Mesenchymal stem cell (in vitro differentiated cells and primary cell): ENCODE data around the gene EDEM1.
"Not testable (repeated sequence)": the region's sequence is repeated elsewhere in the genome, so short reads cannot be mapped to it uniquely, and the experiment has no call there.

Experiments
- DNase-seq: peaks from one replicate; pipeline ENCODE4 v3.0.0-alpha.2; 2013
- H2AFZ ChIP-seq: one replicate; pipeline ENCODE4 v1.6.1; 2013; ENCODE audit warnings: low read depth, mild to moderate bottlenecking, control low read depth, inconsistent platforms, low read length, moderate library complexity
- H2AK5ac ChIP-seq: 2 replicates; pipeline ENCODE4 v1.6.1; 2013; ENCODE audit warnings: low read length, moderate library complexity, mild to moderate bottlenecking, inconsistent platforms; ENCODE audit not compliant: severe bottlenecking
- H2BK120ac ChIP-seq: one replicate; pipeline ENCODE4 v1.6.1; 2013; ENCODE audit warnings: low read depth, mild to moderate bottlenecking, inconsistent platforms, low read length, moderate library complexity
- H2BK12ac ChIP-seq, 2 experiments: one replicate each; pipeline ENCODE4 v1.6.1; 2013; ENCODE audit warnings: inconsistent platforms in 2 of 2, low read length in 2 of 2, mild to moderate bottlenecking in 2 of 2, moderate library complexity in 2 of 2, control low read depth in 1 of 2
- H2BK15ac ChIP-seq: one replicate; pipeline ENCODE4 v1.6.1; 2013; ENCODE audit warnings: mild to moderate bottlenecking, low read depth, inconsistent platforms; ENCODE audit not compliant: poor library complexity, severe bottlenecking
- H2BK5ac ChIP-seq: 2 replicates; pipeline ENCODE4 v1.6.1; 2013; ENCODE audit warnings: low read depth, mild to moderate bottlenecking, low read length, control low read depth, inconsistent platforms; ENCODE audit not compliant: poor library complexity, severe bottlenecking
- H3K14ac ChIP-seq, 2 experiments: one replicate each; pipeline ENCODE4 v1.6.1; 2013; ENCODE audit warnings: inconsistent platforms in 2 of 2, low read length in 2 of 2, control low read depth in 1 of 2, mild to moderate bottlenecking in 1 of 2, moderate library complexity in 1 of 2
- H3K18ac ChIP-seq, 2 experiments: one replicate each; pipeline ENCODE4 v1.6.1; 2013; ENCODE audit warnings: inconsistent platforms in 2 of 2, low read length in 2 of 2, control low read depth in 1 of 2, low read depth in 1 of 2, mild to moderate bottlenecking in 1 of 2
- H3K23ac ChIP-seq, 2 experiments: one replicate each; pipeline ENCODE4 v1.6.1; 2013; ENCODE audit warnings: inconsistent platforms in 2 of 2, low read length in 2 of 2, mild to moderate bottlenecking in 2 of 2, moderate library complexity in 2 of 2, control low read depth in 1 of 2
- H3K27ac ChIP-seq: 2 replicates; pipeline ENCODE4 v1.5.1; 2013; ENCODE audit warnings: mild to moderate bottlenecking, moderate library complexity, low read length, control low read depth, inconsistent platforms; ENCODE audit not compliant: poor library complexity, severe bottlenecking
- H3K27me3 ChIP-seq, 2 experiments: 2 replicates each; pipeline versions ENCODE4 v1.6.1 to v1.7.0; 2013; ENCODE audit warnings: low read length in 2 of 2, mild to moderate bottlenecking in 2 of 2, moderate library complexity in 2 of 2, control low read depth in 1 of 2, inconsistent platforms in 1 of 2; ENCODE audit not compliant: control insufficient read depth in 1 of 2, insufficient read depth in 1 of 2
- H3K36me3 ChIP-seq, 2 experiments: 2 replicates each; pipeline versions ENCODE4 v1.6.1 to v1.7.0; 2013; ENCODE audit warnings: low read length in 2 of 2, control low read depth in 1 of 2, inconsistent platforms in 1 of 2, low read depth in 1 of 2, mild to moderate bottlenecking in 1 of 2; ENCODE audit not compliant: insufficient read depth in 2 of 2, control insufficient read depth in 1 of 2
- H3K4ac ChIP-seq, 2 experiments: one replicate each; pipeline ENCODE4 v1.6.1; 2013; ENCODE audit warnings: inconsistent platforms in 2 of 2, low read length in 2 of 2, mild to moderate bottlenecking in 2 of 2, moderate library complexity in 2 of 2, control low read depth in 1 of 2, low read depth in 1 of 2
- H3K4me1 ChIP-seq: 2 replicates; pipeline ENCODE4 v1.6.1; 2013; ENCODE audit warnings: low read depth, low read length, control low read depth; ENCODE audit not compliant: control insufficient read depth, insufficient read depth
- H3K4me2 ChIP-seq: 2 replicates; pipeline ENCODE4 v1.6.1; 2013; ENCODE audit warnings: low read length, mild to moderate bottlenecking, inconsistent platforms; ENCODE audit not compliant: poor library complexity, severe bottlenecking
- H3K4me3 ChIP-seq, 2 experiments: 2 replicates each; pipeline versions ENCODE4 v1.5.1 to v1.7.0; 2013; ENCODE audit warnings: low read length in 2 of 2, mild to moderate bottlenecking in 2 of 2, control low read depth in 1 of 2, low read depth in 1 of 2; ENCODE audit not compliant: insufficient read depth in 1 of 2
- H3K79me1 ChIP-seq: replicated peaks from 2 replicates; pipeline ENCODE4 v1.6.1; 2013; ENCODE audit warnings: mild to moderate bottlenecking, control low read depth, low read length, inconsistent platforms; ENCODE audit not compliant: poor library complexity, severe bottlenecking
- H3K9ac ChIP-seq: 2 replicates; pipeline ENCODE4 v1.7.0; 2013; ENCODE audit warnings: mild to moderate bottlenecking, low read length, moderate library complexity
- H3K9me3 ChIP-seq: 2 replicates; pipeline ENCODE4 v1.7.0; 2013; ENCODE audit warnings: mild to moderate bottlenecking, low read length; ENCODE audit not compliant: control insufficient read depth
- H4K8ac ChIP-seq: one replicate; pipeline ENCODE4 v1.6.1; 2013; ENCODE audit warnings: inconsistent platforms, mild to moderate bottlenecking, low read length, moderate library complexity
- H4K91ac ChIP-seq: one replicate; pipeline ENCODE4 v1.6.1; 2013; ENCODE audit warnings: mild to moderate bottlenecking, low read length, inconsistent platforms
- WGBS: methylation state at CpG from one replicate; pipeline ENCODE4 v1.1.7; 2013; ENCODE audit warnings: mixed read lengths; 5-methylcytosine and 5-hydroxymethylcytosine counted together

EDEM1 gene

GRCh38 chr3:5239602-5240001, 52.1 kb downstream of the EDEM1 start:
- H3K9me3 ChIP-seq: no peaks in the 10 kb centered on the region
- H3K36me3 ChIP-seq: no peaks in the 10 kb centered on the region
- no peaks in the 10 kb centered on the region for H3K79me1 ChIP-seq
- H3K27ac ChIP-seq: no peak overlapping the region
- no peaks in the 10 kb centered on the region for H3K4me1 ChIP-seq
- H2BK12ac ChIP-seq: no peak overlapping the region
- no peak for DNase-seq
- no peak overlapping the region for H3K9ac ChIP-seq
- H3K18ac ChIP-seq: no peak overlapping the region
- 76% methylated on average over 3 of the region's 4 CpGs for WGBS
- H2AK5ac ChIP-seq: no peak overlapping the region
- H2BK120ac ChIP-seq: no peak overlapping the region
- H3K27me3 ChIP-seq: no peaks in the 10 kb centered on the region
- H2BK15ac ChIP-seq: no peak overlapping the region
- no peak overlapping the region for H3K23ac ChIP-seq
- H4K91ac ChIP-seq: no peak overlapping the region
- no peak overlapping the region for H3K14ac ChIP-seq
- no peak overlapping the region for H2AFZ ChIP-seq
- no peak overlapping the region for H3K4ac ChIP-seq
- H3K4me3 ChIP-seq: no peak overlapping the region
- H3K4me2 ChIP-seq: no peak overlapping the region
- H2BK5ac ChIP-seq: no peak overlapping the region
- H4K8ac ChIP-seq: no peak overlapping the region

- Histone ChIP-seq H2BK120ac (no peak overlapping the region), H3K4me2 (no peak overlapping the region), H2AK5ac (no peak overlapping the region), H3K4me3 (no peak overlapping the region), H3K36me3 (no peaks in the 10 kb centered on the region), H2BK5ac (no peak overlapping the region), H2BK15ac (no peak overlapping the region), H3K27me3 (no peaks in the 10 kb centered on the region), H3K23ac (no peak overlapping the region), H3K4me1 (no peaks in the 10 kb centered on the region), H3K9me3 (no peaks in the 10 kb centered on the region), H3K4ac (no peak overlapping the region), H2BK12ac (no peak overlapping the region), H4K91ac (no peak overlapping the region), H2AFZ (no peak overlapping the region), H3K14ac (no peak overlapping the region), H3K18ac (no peak overlapping the region), H4K8ac (no peak overlapping the region), H3K79me1 (no peaks in the 10 kb centered on the region), H3K27ac (no peak overlapping the region), H3K9ac (no peak overlapping the region)
- DNase-seq: no peak
- WGBS: 86% methylated on average over 1 of the region's 1 CpG
Observed at GRCh38 chr3:5240740-5241139, 53.2 kb downstream of the EDEM1 start.

- H3K4ac ChIP-seq, H2BK12ac ChIP-seq, H2BK120ac ChIP-seq, H3K27ac ChIP-seq, H3K23ac ChIP-seq, H2AK5ac ChIP-seq, H4K8ac ChIP-seq, H3K27me3 ChIP-seq, H2BK5ac ChIP-seq, H3K4me3 ChIP-seq, H4K91ac ChIP-seq, H3K18ac ChIP-seq, H3K4me2 ChIP-seq, H3K14ac ChIP-seq, H2AFZ ChIP-seq, H2BK15ac ChIP-seq, H3K79me1 ChIP-seq, H3K4me1 ChIP-seq, H3K36me3 ChIP-seq, DNase-seq, H3K9ac ChIP-seq, H3K9me3 ChIP-seq: not testable (repeated sequence)
- 82% methylated on average over 13 of the region's 23 CpGs for WGBS
Observed at GRCh38 chr3:5242785-5243184, 55.3 kb downstream of the EDEM1 start.

GRCh38 chr3:5245927-5246326, 58.4 kb downstream of the EDEM1 start:
- Histone ChIP-seq H2BK15ac (no peak overlapping the region), H3K27ac (no peak overlapping the region), H4K8ac (no peak overlapping the region), H2BK120ac (no peak overlapping the region), H2AFZ (no peak overlapping the region), H3K23ac (no peak overlapping the region), H2AK5ac (no peak overlapping the region), H3K4me3 (no peak overlapping the region), H3K9ac (no peak overlapping the region), H3K4me1 (no peaks in the 10 kb centered on the region), H3K27me3 (no peaks in the 10 kb centered on the region), H3K9me3 (no peaks in the 10 kb centered on the region), H3K36me3 (no peaks in the 10 kb centered on the region), H3K14ac (no peak overlapping the region), H3K4me2 (no peak overlapping the region), H4K91ac (no peak overlapping the region), H3K4ac (no peak overlapping the region), H2BK5ac (no peak overlapping the region), H3K18ac (no peak overlapping the region), H2BK12ac (no peak overlapping the region), H3K79me1 (no peaks in the 10 kb centered on the region)
- no peak for DNase-seq
